Measurements from ENCODE around the gene UBXN11.

UBXN11 gene

DNA sequence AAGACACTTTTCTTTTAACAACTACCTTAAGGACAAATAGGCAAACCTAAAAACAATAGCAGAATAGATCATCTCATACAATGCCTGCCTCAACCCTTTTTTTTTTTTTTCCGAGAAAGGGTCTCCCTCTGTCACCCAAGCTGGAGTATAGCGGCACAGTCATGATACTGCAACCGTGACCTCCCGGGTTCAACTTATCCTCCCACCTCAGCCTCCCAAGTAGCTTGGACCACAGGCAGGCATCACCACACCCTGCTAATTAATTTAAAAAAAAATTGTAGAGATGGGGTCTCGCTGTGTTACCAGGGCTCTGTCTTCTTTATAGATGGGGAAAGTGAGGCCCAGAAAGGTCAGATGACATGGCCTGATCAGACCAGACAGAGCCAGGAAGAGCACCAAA lies 18.6 kb downstream of the UBXN11 start:
- TF ChIP-seq, protein P1, sequence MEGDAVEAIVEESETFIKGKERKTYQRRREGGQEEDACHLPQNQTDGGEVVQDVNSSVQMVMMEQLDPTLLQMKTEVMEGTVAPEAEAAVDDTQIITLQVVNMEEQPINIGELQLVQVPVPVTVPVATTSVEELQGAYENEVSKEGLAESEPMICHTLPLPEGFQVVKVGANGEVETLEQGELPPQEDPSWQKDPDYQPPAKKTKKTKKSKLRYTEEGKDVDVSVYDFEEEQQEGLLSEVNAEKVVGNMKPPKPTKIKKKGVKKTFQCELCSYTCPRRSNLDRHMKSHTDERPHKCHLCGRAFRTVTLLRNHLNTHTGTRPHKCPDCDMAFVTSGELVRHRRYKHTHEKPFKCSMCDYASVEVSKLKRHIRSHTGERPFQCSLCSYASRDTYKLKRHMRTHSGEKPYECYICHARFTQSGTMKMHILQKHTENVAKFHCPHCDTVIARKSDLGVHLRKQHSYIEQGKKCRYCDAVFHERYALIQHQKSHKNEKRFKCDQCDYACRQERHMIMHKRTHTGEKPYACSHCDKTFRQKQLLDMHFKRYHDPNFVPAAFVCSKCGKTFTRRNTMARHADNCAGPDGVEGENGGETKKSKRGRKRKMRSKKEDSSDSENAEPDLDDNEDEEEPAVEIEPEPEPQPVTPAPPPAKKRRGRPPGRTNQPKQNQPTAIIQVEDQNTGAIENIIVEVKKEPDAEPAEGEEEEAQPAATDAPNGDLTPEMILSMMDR (conservative IDR thresholded peaks at IDR 0.05; ENCODE audit: low read length), result no peak
- DNase-seq (ENCODE audit: low read depth), result no peak
- H3K4me3 ChIP-seq (ENCODE audit: low read length), result no peak overlapping the region

- TF ChIP-seq, protein P1 (conservative IDR thresholded peaks at IDR 0.05; ENCODE audit: low read length), result no peak
- DNase-seq (ENCODE audit: low read depth), result peak; percentile 39
- no peak overlapping the region for H3K4me3 ChIP-seq (ENCODE audit: low read length)
These were observed 19.3 kb downstream of the UBXN11 start for GRCh38 chr1:26287033-26287711.

- TF ChIP-seq, protein P1 (conservative IDR thresholded peaks at IDR 0.05; ENCODE audit: low read length), result no peak
- no peak for DNase-seq (ENCODE audit: low read depth)
These were observed 20.4 kb downstream of the UBXN11 start for GRCh38 chr1:26286064-26286416.

GRCh38 chr1:26285366-26286063 lies 20.9 kb downstream of the UBXN11 start:
- no peak for DNase-seq (ENCODE audit: low read depth)
- TF ChIP-seq, protein P1 (conservative IDR thresholded peaks at IDR 0.05; ENCODE audit: low read length), result 0 out of 2 replicates have a peak, but pooled peaks have one; percentile 11
- no peak overlapping the region for H3K4me3 ChIP-seq (ENCODE audit: low read length)

More at GRCh38 chr1:26286064-26286416, 20.4 kb downstream of the UBXN11 start:
- H3K4me3 ChIP-seq (ENCODE audit: low read length), result no peak overlapping the region

DNA sequence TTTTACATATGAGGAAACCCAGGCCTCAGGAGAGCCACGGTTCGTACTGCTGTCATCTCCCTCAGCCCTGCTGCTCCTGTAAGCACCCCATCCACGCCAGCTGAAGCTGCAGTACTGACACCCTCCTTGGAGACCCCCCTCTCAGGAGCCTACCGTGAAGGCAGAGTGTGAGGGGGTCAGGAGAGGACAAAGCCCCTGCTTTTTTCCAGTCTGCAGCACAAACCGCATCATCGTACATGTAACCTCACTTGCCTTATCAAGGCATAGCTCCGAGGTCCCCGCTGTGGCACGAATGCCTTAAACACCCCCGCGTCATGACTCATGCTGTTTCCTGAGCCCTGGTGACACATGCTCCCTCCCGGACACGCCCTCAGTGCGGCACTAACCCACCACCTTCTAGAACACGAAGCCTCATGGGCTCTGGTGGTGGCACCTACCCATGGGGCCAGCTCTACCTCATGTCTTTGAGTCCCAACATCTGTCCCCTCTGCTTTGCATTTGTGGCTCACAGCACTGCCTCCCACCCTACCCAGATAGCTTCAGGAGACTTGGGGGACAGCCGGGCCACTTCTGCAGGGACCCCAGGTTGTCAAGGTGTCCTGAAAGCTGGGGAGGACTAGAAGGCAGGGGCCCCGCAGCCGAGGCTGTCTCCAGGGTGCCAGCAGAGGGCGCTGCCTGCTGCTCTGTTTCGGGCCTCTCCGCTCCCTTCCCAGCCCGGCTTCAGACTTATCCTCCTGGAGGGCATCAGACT lies 21.7 kb downstream of the UBXN11 start:
- peak; percentile 87 for DNase-seq (ENCODE audit: low read depth)
- TF ChIP-seq, protein P1 (conservative IDR thresholded peaks at IDR 0.05; ENCODE audit: low read length), result peak; percentile 61
- no peak overlapping the region for H3K4me3 ChIP-seq (ENCODE audit: low read length)

DNA sequence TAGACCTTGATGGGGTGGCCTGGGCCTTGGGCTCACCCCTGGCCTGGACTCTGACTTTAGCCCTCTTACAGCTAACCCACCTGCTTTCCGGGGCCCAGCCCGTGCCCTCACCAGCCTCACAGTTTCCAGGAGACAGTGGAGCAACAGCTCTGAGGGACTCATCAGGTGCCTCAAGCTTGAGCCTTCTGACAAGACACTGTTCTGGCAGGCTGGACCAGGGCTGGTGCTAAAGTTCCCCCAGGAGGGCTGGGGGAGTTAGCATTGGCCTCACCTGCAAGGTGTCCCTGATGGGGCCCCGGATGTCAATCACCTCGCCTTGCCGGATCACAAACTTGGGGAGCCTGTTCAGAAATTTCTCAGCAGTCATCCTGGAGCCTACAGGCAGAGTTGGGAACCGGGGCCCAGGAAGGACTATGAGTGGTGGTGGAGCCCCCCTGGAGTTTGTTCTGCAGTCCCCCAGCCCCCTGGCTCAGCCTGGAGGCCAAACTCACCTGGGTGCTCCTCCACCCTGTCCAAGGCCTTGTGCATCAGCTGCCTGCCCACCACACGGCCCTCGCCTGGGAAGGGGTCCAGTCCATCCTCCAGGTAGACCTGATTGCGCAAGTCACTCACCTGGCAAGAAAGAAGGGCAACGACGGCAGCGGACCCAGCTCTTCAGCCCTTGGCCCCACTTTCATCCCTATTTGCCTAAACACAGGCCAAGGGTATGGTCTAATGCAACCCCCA lies 22.4 kb downstream of the UBXN11 start:
- TF ChIP-seq, protein P1 (conservative IDR thresholded peaks at IDR 0.05; ENCODE audit: low read length), result no peak
- no peak for DNase-seq (ENCODE audit: low read depth)
- H3K4me3 ChIP-seq (ENCODE audit: low read length), result no peak overlapping the region

Data from AG10803 (cell line).